GM19452 (cell line): ENCODE results near the gene MARK3.
"Not testable (repeated sequence)": the region's sequence is repeated elsewhere in the genome, so short reads cannot be mapped to it uniquely, and the experiment has no call there.

Experiments
- ATAC-seq: cut with Tn5 transposase; IDR thresholded peaks from one replicate; pipeline ENCODE4 v1.9.1; 2021; ENCODE audit not compliant: unreplicated experiment

MARK3 gene

GRCh38 chr14:103510724-103511693 is 125.8 kb downstream of the MARK3 start:
- no peak for ATAC-seq

- ATAC-seq = not testable (repeated sequence)
These were observed 127.0 kb downstream of the MARK3 start for GRCh38 chr14:103512180-103512579.

GRCh38 chr14:103512701-103513611 is 127.7 kb downstream of the MARK3 start:
- ATAC-seq = no peak

- no peak for ATAC-seq
These were observed 129.6 kb downstream of the MARK3 start for GRCh38 chr14:103514596-103515421.

DNA sequence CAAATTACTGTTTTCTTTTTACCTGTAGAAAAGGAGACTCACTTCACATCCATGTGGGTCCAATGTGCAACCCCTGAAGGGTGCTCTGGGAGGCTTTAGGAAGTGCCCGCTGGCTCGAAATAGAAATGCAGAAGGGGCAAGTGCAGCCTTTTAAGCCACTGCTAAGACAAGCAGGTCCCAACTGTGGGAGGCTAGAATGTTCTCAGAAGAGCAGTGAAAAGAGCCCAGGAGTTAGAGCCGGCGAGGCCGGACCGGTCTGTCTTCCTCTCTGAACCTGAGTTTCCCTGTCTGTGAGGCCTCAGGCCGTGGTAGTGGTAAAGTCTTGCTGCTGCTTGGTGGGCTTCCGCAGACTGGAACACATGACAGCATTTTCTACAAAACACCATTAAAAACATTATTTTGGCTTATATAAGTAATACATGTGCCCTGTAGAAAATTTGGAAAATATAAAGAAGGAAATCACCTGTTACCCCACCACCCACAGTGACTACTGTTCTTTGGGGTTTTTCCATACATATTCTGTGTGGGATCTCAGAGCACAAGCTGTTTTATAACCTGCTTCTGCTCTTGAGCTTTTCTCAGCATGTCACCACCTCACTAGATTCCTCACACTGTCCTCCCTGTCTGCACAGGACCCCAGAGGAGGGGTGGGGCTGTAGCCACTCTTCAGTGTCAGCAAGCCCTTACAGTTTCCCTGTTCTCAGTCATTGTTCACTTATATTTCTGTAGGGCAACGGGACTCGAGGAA is 131.4 kb downstream of the MARK3 start:
- ATAC-seq = no peak

DNA sequence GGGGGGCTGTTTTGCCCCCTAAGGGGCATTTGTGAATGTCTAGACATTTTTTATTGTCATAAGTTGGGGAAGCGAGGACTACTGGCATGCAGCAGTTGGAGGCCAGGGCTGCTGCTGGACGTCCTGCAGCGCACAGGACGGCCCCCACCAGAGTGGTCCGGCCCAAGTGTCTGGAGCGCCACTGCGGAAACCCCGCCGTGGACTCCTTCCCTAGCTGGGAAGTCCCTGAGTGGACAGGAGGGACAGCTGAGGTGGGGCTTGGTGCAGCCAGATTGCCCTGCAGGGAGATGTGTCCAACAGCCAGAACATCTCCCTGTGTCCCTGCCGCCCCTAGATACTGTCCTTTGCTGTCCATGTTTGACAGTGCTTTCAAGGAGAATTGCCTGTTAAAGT is 132.0 kb downstream of the MARK3 start:
- no peak for ATAC-seq

DNA sequence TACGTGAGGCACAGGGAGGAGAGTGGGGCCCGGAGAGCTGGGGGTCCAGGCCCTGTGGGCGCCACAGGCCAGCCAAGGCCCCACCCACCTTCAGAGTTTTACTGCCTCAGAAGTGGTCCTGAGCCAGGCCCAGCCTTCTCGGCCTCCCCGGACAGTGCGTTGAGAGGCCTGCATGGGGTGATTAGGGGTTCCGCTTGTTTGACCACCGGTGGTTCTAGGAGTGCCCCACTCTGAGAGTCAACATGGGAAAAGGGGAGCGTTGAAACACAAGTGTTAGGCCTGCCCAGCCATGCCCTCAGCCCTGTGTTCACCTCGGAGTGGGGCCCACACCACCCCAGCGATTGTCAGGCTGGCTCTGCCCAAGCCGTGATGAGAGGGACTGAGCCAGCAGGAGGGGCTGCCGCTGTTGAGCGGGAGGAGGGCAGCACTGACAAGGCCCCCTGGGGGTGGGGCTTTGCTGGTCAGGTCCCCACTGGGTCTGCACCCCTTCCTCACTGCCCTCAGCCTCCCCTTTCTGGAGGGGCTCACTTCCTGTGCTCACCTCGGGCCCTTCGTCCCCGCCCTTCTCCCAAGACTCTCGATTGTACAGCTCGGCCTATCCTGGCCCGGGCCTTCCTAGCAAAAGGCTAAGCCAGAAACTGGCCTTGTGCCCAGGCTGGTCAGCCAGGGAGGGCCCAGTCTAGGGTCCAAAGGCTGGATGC is 132.7 kb downstream of the MARK3 start:
- ATAC-seq = no peak

DNA sequence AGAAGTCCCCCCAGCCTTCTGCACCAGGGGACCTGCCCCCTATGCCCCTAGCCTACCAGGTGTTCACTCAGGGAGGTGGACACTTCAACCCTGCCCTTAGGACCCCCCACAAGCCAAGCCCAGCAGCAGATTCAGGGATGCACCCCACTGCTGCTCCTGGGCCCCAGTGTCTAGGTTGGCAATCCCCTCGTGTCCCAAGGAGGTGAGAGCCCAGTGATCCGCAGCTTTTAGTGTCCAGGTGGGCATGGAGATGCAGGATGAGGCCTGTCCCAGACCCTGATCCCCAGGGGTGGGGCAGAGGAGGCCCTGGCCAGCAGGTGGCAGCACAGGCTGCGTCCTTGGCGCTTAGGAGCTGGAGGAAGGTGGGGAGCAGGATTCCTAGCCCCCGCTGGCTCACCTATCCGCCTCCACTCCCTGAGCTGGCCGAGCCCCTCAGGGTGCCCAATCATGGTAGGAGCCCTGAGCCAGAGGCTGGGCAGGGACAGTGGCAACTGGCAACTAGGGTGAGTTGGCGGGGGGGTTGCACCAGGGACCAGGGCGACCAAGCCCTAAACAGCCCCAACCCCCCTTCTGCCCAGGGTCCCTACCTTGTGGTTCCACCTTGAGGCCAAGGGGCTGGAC is 133.3 kb downstream of the MARK3 start:
- no peak for ATAC-seq

GRCh38 chr14:103519043-103519836 is 134.0 kb downstream of the MARK3 start:
- ATAC-seq = no peak

DNA sequence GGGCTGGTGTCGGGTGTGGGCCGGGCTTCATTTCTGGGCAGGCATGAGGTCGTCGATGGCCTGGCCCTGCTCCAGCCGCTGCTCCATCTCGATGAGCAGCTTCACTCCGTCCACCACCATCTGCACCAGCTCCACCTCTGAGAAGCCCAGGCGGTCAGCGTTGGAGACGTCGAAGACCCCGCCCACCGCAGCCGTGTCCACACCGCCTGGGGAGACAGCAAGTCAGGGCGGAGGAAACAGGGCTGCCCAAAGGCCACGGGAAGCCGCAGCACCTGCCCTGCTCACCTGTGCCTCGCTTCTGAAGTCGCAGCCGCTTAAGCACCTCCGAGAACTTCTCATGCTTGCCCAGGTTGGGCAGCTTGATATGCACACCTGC is 134.6 kb downstream of the MARK3 start:
- ATAC-seq = no peak

DNA sequence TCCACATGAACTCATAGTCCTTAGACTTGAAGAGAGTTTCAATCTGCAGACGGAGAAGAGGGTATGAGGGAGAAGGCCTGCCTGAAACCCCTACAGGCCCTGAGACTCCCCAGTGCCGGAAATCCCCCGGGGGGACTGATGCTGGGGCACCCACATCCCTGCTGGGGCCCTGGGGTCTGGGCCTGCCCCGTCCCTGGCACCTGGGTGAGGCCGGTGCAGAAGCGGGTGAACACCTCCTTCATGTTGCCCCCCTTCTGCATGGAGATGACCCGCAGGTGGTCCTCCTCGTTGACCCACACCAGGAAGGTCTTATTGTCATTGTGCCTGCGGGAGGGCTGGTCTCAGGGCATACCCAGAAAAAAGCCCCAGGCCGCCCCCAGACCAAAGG is 135.0 kb downstream of the MARK3 start:
- ATAC-seq = no peak

DNA sequence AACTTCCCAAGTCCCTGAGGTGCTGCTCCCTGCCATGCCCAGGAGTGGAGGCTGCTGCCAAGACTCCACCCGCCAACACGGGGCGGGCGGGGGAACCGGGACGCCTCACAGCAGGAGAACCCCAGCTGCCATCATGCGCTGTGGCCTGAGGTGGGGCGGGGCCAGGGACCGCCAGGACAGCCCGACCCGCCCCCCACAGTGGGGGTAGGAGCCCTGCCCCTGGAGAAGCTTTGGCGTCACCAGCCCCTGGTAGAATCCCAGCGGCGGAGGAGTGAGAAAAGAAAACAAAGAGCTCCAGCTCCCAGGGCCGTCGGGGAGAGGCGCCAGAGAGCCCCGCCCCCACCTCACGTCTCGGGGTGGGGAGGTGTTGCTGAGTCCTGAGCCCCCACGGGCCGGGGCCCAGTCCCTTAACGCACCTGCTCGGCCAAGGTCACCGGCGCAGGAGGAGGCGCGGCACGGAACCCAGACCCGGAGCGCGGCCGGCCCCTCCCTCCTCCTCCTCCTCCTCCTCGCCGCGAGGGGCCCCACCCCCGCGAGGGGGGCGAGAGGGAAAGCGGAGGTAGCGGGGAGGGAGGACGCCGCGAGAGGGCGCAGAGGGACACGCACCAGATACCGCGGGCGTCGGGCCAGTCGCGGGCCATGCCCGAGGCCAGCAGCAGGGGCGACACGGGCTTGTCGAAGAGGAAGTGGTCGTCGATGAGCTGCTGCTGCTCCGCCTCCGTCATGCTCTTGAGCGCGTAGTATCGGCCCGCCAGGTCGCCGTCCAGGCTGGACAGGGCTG is 135.6 kb downstream of the MARK3 start:
- ATAC-seq = no peak

DNA sequence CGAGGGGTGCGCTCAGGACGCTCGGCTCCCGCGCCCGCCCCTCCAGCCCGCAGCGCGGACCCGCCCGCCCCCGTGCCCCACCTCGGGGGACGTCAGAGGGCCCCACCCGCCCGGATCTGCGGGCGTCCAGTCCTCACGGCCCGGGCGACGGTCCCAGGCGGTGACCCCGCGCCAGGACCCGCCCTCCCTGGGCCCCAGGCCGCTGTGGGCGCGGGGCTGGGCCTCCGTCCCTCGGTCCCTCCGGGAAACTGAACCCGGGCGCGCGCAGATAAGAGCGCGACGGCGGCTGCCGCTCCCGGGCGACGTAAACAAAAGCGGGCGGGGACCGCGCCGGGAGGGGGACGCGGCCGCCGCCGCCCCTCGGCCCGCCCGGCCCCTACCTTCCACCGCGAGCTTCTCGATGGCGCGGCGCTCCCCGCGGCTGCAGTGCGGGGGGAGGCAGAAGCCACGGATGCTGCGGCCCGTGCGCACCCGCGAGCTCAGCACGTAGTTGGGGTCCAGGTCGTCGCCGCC is 136.3 kb downstream of the MARK3 start:
- no peak for ATAC-seq

- no peak for ATAC-seq
These were observed 136.8 kb downstream of the MARK3 start for GRCh38 chr14:103521951-103522563.

DNA sequence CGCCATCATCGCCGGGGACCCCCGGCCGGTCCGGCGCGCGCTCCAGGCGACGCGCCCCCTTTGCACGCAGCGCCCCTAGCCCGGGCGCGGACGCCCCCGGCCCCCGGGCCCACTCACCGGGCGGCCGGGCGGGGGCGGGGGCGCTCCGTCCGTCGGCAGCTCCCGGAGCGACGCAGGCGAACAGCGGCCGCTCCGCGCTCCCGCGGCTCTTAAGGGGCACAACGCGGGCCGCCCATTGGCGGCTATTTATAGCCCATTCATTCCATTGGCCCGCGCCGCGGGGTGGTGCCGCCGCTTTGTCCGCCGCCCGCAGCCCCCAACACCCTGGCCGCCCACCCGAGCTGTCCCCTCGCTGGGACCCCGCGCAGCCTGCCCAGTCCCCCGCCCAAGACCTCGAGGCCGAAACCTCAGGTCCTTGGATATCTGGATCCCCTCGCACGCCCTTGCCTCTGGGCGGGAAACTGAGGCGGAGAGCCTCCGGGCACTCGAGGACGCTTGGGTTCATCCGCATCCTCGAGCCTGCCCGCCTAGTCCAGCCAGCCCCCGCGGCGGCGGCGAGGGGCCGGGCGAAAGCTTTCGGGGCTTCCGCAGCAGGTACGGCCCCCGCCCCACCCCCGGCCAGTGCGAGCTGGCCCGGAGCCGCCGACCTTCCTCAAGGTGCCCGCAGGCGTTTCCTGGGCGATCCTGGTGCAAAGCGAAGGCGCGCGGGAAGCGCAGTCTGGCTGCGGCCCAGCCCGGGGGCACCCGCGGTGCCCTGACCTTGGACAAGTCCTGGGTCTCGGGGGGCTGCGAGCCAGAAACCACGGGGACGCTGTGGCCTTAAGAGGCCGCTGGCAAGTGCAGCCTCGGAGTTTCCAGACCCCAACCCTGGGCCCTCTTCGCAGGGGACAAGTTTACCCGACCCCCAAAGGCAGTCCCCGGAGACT is 137.7 kb downstream of the MARK3 start, which contains the start of gene CKB:
Gene CKB, minus strand, starts transcription at position 182 of the 926 bp plus-strand sequence. CDS start 337 bp downstream, outside the sequence.
- ATAC-seq = no peak

- no peak for ATAC-seq
These were observed 138.3 kb downstream of the MARK3 start for GRCh38 chr14:103523575-103523954.
